Measurements from ENCODE around the gene SPOCK1. TPM values are rescaled to one million over a fixed set of nuclear protein-coding genes. Genes with fewer than 3 reads are reported as not detected.
A peak's percentile ranks its signal among the peaks of the same experiment; 100 is the strongest.

Gene SPOCK1
- polyA plus RNA-seq, 2 of the 4 experiments (the other 2 are of a cell fraction) = 28.9 to 40.8 TPM

DNA sequence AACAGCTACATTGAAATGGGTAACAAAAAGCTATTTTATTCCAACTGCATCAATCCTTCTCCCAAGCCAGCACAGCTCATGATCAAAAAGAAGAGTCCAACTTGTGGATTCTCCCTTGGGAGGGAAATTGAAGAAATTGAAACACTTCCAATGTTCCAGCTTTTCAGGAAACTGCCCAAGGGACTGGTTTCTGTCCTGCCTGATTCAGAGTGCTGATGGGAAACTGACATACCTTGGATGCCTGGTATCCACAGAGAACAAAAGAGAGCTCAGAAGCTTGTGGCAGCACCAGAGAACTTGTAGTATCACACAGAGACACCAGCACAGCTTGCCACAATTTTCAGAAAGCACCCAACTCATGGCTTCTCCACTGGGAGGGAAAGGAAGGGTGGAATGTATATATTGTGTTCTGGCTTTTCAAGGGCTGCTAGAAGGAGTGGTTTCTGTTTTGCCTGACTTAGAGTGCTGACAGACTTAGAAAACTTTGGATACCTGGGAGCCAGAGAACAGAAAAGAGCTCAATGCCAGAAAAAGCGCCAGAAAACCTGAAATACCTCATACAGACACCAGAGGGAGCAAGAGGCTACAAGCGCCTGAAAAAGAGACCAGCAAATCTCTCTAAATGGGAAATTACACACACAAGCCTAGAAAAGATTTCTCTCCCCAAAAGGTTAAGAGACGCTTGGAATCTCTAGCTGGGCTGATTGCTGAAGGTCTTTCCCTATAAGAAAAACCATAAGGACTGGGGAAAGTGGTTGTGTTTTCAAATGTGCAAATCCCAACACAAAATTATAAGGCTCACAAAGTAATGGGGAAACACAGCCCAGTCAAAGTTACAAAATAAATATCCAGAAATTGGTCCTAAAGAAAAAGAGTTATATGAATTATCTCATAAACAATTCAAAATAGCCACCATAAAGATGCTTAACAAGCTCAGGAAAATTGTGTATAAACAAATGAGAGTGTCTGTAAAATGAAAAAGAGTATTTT is 178.8 kb downstream of the SPOCK1 start:
- CTCF ChIA-PET = interaction anchor here (0.5 to 5.6 kb wide), 65 partner anchors 8 to 1071 kb away, joined by 3 to 114 read pairs (median 4); partner anchors contain the start of gene SPOCK1
- POLR2A ChIA-PET = interaction anchor here (1.2 kb wide), 1 partner anchor 11 kb away, joined by 3 read pairs; no protein-coding TSS in a partner anchor
- H3K4me3 ChIP-seq = no peak overlapping the region
- no peak overlapping the region for H3K4me2 ChIP-seq
- ATAC-seq (peak; percentile 34 to 72; a peak in 3 of 6 replicates), FAIRE-seq (no peak), DNase-seq (ENCODE audit: low read depth in 1 of 2, low spot score in 1 of 2) (peak; percentile 54 to 64)
- WGBS (ENCODE audit: missing lambda C conversion rate) = 1% methylated on average over 3 of the region's 3 CpGs
- H3K4me1 ChIP-seq = peaks cover 7% of the 10 kb centered on the region; the same call in 2 of the 3 replicates
- peak; percentile 90 for TF ChIP-seq SMC3 (IDR thresholded peaks at IDR 0.05)
- TF ChIP-seq, protein P1, sequence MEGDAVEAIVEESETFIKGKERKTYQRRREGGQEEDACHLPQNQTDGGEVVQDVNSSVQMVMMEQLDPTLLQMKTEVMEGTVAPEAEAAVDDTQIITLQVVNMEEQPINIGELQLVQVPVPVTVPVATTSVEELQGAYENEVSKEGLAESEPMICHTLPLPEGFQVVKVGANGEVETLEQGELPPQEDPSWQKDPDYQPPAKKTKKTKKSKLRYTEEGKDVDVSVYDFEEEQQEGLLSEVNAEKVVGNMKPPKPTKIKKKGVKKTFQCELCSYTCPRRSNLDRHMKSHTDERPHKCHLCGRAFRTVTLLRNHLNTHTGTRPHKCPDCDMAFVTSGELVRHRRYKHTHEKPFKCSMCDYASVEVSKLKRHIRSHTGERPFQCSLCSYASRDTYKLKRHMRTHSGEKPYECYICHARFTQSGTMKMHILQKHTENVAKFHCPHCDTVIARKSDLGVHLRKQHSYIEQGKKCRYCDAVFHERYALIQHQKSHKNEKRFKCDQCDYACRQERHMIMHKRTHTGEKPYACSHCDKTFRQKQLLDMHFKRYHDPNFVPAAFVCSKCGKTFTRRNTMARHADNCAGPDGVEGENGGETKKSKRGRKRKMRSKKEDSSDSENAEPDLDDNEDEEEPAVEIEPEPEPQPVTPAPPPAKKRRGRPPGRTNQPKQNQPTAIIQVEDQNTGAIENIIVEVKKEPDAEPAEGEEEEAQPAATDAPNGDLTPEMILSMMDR (IDR thresholded peaks at IDR 0.05) = peak; percentile 85
- peak; percentile 78 to 81 for TF ChIP-seq RAD21 (conservative IDR thresholded peaks at IDR 0.05 in 1 of 2, IDR thresholded peaks at IDR 0.05 in 1 of 2)
- no peak for TF ChIP-seq HOXB5 (CRISPR knock-in tag; IDR thresholded peaks at IDR 0.05)
- H3K9me3 ChIP-seq = peaks cover 6% of the 10 kb centered on the region; the same call in 1 of the 3 replicates
- H3K27ac ChIP-seq = no peak overlapping the region

DNA sequence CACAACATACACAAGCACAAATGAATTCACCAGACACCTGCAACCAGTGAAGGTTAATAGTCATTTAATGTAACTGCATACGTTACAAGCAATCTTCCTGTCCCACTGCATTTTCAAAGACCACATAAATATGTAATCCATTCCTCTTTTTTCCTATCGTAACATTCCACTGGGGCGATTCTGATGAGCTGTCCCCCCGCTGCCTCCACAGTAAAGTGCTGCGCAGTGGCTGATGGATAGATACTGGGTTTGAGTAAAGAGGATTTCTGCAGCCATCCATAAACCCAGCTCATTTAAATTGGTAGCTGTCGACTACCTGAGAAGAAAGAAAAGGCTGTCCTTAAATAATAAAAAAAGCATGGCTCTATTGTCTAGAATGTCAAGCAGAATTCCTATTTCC is 181.1 kb downstream of the SPOCK1 start:
- 80% methylated on average over 6 of the region's 6 CpGs for WGBS (ENCODE audit: missing lambda C conversion rate)
- TF ChIP-seq TFCP2L1 (CRISPR knock-in tag; IDR thresholded peaks at IDR 0.05) (no peak), SREBF2 (IDR thresholded peaks at IDR 0.05) (no peak), RFX5 (IDR thresholded peaks at IDR 0.05) (no peak), CEBPB (IDR thresholded peaks at IDR 0.05) (no peak), PHF8 (IDR thresholded peaks at IDR 0.05; ENCODE audit: borderline replicate concordance, low read depth) (no peak)
- TF ChIP-seq, protein P2, sequence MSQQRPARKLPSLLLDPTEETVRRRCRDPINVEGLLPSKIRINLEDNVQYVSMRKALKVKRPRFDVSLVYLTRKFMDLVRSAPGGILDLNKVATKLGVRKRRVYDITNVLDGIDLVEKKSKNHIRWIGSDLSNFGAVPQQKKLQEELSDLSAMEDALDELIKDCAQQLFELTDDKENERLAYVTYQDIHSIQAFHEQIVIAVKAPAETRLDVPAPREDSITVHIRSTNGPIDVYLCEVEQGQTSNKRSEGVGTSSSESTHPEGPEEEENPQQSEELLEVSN (IDR thresholded peaks at IDR 0.05; ENCODE audit: borderline replicate concordance, low read depth) = no peak
- H3K4me1 ChIP-seq = peaks cover 7% of the 10 kb centered on the region; the same call in 2 of the 3 replicates
- ATAC-seq (no peak), DNase-seq (ENCODE audit: low read depth in 1 of 2, low spot score in 1 of 2) (no peak), FAIRE-seq (no peak)
- ChIA-PET CTCF (interaction anchor here (0.6 to 5.6 kb wide), 7 partner anchors 9 to 515 kb away, joined by 3 to 114 read pairs (median 3); partner anchors contain the start of gene SPOCK1), POLR2A (no interaction called here)
- no peak overlapping the region for H3K4me3 ChIP-seq
- no peak overlapping the region for H3K4me2 ChIP-seq
- H3K27ac ChIP-seq = no peak overlapping the region
- H3K9me3 ChIP-seq = peaks cover 6% of the 10 kb centered on the region; the same call in 1 of the 3 replicates

GRCh38 chr5:137316346-137316736 is 182.8 kb downstream of the SPOCK1 start:
- Histone ChIP-seq H3K9me3 (peaks cover 3% of the 10 kb centered on the region; the same call in 1 of the 3 replicates), H3K4me1 (peaks cover 9% of the 10 kb centered on the region), H3K4me3 (no peak overlapping the region), H3K27ac (no peak overlapping the region), H3K4me2 (no peak overlapping the region)
- DNase-seq (ENCODE audit: low read depth in 1 of 2, low spot score in 1 of 2) (no peak), FAIRE-seq (no peak), ATAC-seq (no peak; a peak in 1 of 6 replicates)
- ChIA-PET POLR2A (no interaction called here), CTCF (interaction anchor here (1.2 to 2.8 kb wide), 4 partner anchors 20 to 183 kb away, joined by 3 to 10 read pairs (median 4); partner anchors contain the start of gene SPOCK1)
- WGBS (ENCODE audit: missing lambda C conversion rate) = 14% methylated on average over 1 of the region's 1 CpG
- no peak for TF ChIP-seq KDM5A (IDR thresholded peaks at IDR 0.05)
- TF ChIP-seq GATA3 (IDR thresholded peaks at IDR 0.05; ENCODE audit: borderline replicate concordance) = no peak
- TF ChIP-seq HOXB5 (CRISPR knock-in tag; IDR thresholded peaks at IDR 0.05) = no peak
- TF ChIP-seq POLR2A (IDR thresholded peaks at IDR 0.05; ENCODE audit: low read length) = no peak
